Measurements from ENCODE around the gene COL3A1.

Gene COL3A1

GRCh38 chr2:189020179-189020578 lies 46.0 kb downstream of the COL3A1 start:
- DNase-seq: no peak

DNA sequence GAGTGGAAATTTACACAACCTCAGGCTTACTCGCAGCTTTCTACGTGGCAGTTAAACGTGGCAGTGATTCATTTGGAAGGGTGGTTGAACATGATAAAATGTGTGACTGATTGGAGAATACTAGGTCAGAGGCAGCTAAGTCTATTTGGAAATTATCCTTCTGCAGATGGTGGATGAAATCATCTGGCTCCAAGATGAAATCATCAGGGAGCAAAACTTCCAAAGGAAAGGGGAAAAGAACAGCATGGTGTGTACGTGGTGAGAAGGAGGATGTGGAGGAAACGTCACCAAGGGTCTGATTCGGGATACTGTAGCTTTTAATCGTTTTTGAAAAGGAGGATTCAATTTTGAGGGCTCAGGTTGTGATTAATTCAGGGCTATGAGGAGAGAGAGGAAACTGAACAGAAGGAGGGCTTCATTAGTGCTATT lies 47.9 kb downstream of the COL3A1 start:
- DNase-seq: no peak

GRCh38 chr2:189022492-189022891 lies 48.3 kb downstream of the COL3A1 start:
- DNase-seq: no peak

DNA sequence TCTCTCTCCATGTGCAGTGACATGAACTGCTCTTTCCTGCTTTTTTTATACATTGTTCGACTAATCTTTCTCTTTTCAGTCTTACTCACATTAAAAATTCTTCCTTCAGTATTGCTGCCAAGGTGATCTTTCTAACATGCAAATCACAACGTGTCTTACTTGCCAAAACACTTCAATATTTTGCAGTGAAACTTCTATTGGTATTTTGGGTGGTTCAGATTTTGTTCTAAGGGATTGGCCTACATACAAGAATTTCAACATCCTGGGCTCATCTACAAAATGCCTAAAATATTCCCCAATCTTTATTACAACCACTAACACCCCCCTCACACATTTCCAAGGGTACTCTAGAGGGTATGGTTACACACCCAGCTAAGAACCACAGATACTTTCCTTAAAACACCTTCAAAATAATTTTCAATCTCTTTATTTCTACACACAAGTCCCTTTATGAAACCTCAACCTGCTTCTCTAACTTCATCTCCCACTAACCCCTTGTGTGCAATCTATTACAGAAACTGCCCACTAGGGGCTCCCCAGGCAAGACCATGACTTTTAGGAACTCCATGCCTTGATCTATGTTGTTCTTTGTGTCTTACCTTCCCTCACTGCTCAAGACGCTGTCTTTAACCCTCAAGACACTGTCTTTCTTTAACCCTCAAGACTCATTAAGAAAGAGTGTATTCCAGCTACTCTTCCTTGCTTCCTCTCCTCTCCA lies 50.9 kb downstream of the COL3A1 start:
- no peak for DNase-seq

GRCh38 chr2:189037518-189037917 lies 63.3 kb downstream of the COL3A1 start:
- no peak for DNase-seq

DNA sequence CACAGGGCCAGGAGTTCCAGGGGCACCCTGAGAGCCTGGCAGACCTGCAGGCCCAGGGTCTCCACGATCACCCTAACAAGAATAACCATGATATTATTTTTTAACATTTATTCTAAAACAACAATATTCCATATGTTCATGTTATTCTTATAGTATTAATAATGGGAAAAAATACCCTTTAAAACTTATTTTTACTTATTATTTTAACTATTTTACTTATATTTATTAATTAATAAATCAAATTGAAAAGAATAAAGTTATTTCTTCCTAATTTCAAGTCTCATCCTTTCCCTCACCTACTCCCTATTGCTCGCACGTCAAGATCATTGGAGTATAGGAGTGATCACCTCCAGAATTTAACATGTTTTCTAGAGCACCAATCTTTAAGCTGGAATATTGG lies 71.7 kb downstream of the COL3A1 start:
- DNase-seq: no peak

DNA sequence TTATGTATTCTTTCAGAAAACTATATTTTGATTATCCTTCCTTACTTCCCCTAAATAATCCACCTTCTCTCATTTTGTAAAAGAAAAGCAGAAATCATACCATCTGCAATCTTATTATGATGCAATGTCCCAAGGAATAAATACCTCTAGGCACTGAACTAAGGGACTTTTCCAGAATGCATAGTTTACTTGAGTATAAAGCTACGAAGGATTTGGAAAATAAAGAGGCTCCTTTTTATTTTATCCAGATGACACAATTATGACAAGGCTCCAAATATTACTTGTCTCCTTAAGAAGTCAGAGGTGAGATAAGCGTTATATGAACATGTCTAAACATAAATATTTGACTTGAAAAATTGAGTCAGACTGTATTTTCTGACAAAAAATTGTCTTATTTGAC lies 72.1 kb downstream of the COL3A1 start:
- no peak for DNase-seq

DNA sequence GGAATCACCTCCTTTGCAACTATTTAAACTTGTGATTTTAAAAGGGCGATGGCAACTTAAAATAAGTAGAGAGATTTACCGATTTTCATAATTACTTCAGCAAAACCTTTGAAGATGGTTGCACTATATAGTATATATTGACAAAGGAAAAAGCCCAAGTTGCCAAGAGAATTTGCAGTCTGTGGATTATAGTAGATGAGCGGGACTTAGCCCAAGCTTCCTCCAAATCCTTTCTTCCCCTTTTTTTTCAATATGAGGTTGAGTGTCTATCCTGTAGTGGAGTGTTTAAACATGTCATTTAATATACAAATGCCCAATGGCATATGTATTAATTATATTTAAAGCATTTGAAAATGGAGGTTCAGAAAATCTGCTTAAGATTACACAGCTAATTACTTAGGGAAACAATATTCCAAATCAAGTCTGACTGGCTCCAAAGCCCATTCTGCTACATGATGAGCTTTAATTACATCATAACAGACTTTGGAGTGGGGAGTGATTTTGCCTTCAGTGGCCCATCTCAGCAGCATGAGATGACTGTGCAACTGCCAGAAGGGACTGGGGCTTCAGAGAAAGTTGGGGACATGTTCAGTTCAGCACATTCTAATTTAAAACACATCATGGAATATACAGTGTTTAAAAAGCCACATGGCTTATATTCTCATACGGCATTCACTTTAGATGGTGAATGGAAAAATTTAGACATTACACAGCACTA lies 73.2 kb downstream of the COL3A1 start:
- no peak for DNase-seq

DNA sequence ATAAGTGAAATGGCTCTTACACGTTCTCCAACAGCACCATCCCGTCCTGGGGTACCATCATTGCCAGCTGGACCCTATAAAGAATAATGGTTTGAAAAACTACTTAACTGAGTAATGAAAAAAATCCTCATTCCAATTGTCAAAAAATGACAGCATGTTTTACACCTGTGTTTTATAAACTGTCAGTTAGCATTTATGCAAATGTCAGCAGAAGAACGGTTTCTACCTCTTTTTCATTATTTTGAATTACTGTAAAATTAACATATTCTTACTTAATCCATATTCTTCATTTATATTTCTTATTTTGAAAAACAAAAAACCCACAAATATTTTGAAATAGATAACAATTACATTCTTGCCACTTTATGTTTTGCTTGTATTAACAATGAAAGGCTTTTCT lies 74.0 kb downstream of the COL3A1 start:
- no peak for DNase-seq

DNA sequence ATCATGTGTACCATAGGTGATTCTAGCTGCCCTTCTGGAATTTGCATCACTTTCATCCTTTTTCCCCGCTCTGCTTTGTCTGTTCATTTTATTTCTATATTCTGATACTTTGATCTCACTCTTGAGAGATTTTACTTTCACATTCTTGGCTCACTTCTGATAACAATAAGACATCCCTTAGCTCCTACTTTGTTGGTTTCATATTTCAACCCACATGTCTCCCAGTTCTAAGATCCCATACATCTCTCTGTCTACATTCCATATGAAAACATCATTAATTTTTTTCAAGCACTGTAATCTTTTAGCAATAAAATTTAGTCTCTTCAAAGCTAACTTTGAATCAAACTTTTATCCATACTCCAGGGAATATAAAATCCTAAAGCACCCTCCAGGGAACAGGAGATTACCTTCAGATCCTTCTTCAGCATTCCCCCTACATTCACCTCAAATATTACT lies 75.6 kb downstream of the COL3A1 start:
- no peak for DNase-seq

DNA sequence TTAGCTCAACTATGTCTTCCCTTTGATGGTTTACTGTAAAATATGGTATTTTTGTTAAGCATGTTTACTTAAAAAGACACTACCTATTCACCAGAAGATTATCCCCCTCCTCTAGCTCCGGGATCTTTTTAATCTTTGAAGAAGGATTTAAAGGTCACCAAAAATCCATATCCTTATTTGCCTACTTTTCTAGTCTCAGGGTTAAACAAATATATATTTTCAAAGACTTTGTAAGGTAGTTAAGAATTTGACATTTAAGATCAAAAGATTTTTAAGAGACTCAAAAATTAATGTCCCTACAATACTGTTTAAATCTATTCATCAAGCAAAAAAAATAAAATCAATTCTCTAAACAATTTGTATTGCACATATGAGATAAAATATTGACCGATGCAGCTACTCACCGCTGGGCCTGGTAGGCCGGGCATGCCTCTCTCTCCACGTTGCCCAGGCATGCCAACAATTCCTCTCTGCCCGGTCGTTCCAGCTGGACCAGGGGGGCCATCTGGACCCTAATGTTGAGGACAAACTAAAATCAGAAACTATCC lies 76.1 kb downstream of the COL3A1 start:
- no peak for DNase-seq

DNA sequence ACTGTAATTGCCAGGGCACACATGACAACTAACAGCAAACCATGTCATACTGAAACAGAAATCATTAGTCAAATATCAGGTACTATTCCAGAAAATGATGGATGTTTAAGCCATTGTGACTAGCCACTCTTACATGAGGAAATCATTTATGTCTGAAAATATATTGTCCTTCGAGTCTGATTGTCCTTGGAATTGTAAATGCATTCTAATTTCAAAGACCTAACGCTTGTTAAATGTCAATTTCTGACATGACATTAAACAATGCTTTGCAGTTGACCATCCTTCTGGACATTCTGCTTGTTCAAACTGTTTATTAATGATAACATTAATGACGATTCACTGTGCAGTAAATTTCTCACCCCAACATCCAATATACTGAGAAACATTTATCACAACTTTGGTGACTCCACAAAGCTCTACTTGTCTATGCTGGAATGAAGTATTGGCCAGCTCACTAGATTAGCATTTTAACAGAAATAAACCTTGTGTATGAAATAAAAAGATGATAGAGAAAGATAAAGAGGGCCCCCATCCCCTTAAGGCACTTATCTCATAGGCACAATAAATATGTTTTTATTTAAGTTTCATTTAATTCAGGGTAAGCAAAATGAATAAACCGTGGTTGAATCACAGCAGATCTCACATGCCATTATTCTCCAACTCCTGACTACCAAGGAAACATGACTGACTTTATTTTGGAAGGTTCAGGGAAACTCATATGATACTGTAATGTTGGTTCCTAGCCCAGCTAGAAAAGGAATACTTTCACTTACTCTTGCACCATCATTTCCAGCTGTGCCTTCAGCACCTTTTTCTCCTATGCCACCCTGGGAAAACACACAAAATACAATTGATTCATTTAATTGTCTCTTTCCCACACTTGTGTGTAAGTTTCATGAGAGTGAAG lies 82.3 kb downstream of the COL3A1 start:
- DNase-seq: no peak

GRCh38 chr2:189057316-189057715 lies 83.1 kb downstream of the COL3A1 start:
- no peak for DNase-seq

- no peak for DNase-seq
Measured at GRCh38 chr2:189060096-189060642, 86.0 kb downstream of the COL3A1 start.
